KMS-11 (cell line): Measurements from ENCODE around the gene CHST13.

Source experiments
- H2AFZ ChIP-seq: fragments of 200-600 bp; sonication (generic); 2 replicates; pipeline ENCODE4 v1.6.1; 2016; ENCODE audit warnings: antibody characterized with exemption, mixed run types, low read depth
- H3K27ac ChIP-seq: fragments of 200-600 bp; sonication (generic); 2 replicates; pipeline ENCODE4 v1.6.1; 2016; ENCODE audit warnings: mild to moderate bottlenecking, mixed run types
- H3K27me3 ChIP-seq: fragments of 200-600 bp; sonication (generic); 2 replicates; pipeline ENCODE4 v1.6.1; 2017; ENCODE audit warnings: mild to moderate bottlenecking, low read depth, mixed run types, moderate library complexity; ENCODE audit not compliant: insufficient read depth
- H3K36me3 ChIP-seq: fragments of 200-600 bp; sonication (generic); 2 replicates; pipeline ENCODE4 v1.6.1; 2017; ENCODE audit warnings: mild to moderate bottlenecking, mixed run types; ENCODE audit not compliant: insufficient read depth
- H3K4me1 ChIP-seq: fragments of 200-600 bp; sonication (generic); 2 replicates; pipeline ENCODE4 v1.6.1; 2016; ENCODE audit warnings: mild to moderate bottlenecking, low read depth, mixed run types; ENCODE audit not compliant: poor library complexity, severe bottlenecking
- H3K4me2 ChIP-seq: fragments of 200-600 bp; sonication (generic); 2 replicates; pipeline ENCODE4 v1.7.0; 2016; ENCODE audit warnings: mild to moderate bottlenecking, mixed run types
- H3K4me3 ChIP-seq: fragments of 200-600 bp; sonication (generic); IDR thresholded peaks from 2 replicates; pipeline ENCODE4 v1.6.1; 2017; ENCODE audit warnings: low read depth, low read length, mixed read lengths; ENCODE audit not compliant: insufficient read depth
- H3K79me2 ChIP-seq: fragments of 200-600 bp; sonication (generic); 2 replicates; pipeline ENCODE4 v1.6.1; 2016; ENCODE audit warnings: low read depth, mixed run types; ENCODE audit not compliant: insufficient read depth
- H3K9ac ChIP-seq: fragments of 200-600 bp; sonication (generic); 2 replicates; pipeline ENCODE4 v1.6.1; 2016; ENCODE audit warnings: mild to moderate bottlenecking, mixed run types
- H4K20me1 ChIP-seq: fragments of 200-600 bp; sonication (generic); 2 replicates; pipeline ENCODE4 v1.6.1; 2016; ENCODE audit warnings: mild to moderate bottlenecking, mixed run types; ENCODE audit not compliant: insufficient read depth
- CTCF ChIP-seq: fragments of 200-600 bp; sonication (generic); conservative IDR thresholded peaks from 2 replicates; pipeline ENCODE4 v1.6.1; 2017; ENCODE audit warnings: low read depth, mild to moderate bottlenecking, antibody characterized with exemption, low read length, moderate library complexity, mixed read lengths

The CHST13 gene

GRCh38 chr3:126548556-126549466 lies 24.9 kb downstream of the CHST13 start:
- Histone ChIP-seq H4K20me1 (no peaks in the 10 kb centered on the region), H3K4me2 (no peak overlapping the region), H3K79me2 (no peaks in the 10 kb centered on the region), H3K4me1 (no peaks in the 10 kb centered on the region), H3K4me3 (no peak overlapping the region), H3K36me3 (no peaks in the 10 kb centered on the region), H2AFZ (no peak overlapping the region), H3K27me3 (no peaks in the 10 kb centered on the region), H3K27ac (no peak overlapping the region), H3K9ac (no peak overlapping the region)
- TF ChIP-seq CTCF: no peak

- no peak overlapping the region for H2AFZ ChIP-seq
- TF ChIP-seq CTCF: no peak
- no peak overlapping the region for H3K9ac ChIP-seq
- no peaks in the 10 kb centered on the region for H3K79me2 ChIP-seq
- H3K4me3 ChIP-seq: no peak overlapping the region
- H3K36me3 ChIP-seq: no peaks in the 10 kb centered on the region
- H3K27me3 ChIP-seq: no peaks in the 10 kb centered on the region
- no peak overlapping the region for H3K4me2 ChIP-seq
- H4K20me1 ChIP-seq: no peaks in the 10 kb centered on the region
- no peaks in the 10 kb centered on the region for H3K4me1 ChIP-seq
- no peak overlapping the region for H3K27ac ChIP-seq
These were observed 26.0 kb downstream of the CHST13 start for GRCh38 chr3:126549861-126550487.

- Histone ChIP-seq H3K27me3 (no peaks in the 10 kb centered on the region), H3K4me3 (no peak overlapping the region), H3K79me2 (no peaks in the 10 kb centered on the region), H4K20me1 (no peaks in the 10 kb centered on the region), H3K4me1 (no peaks in the 10 kb centered on the region), H2AFZ (no peak overlapping the region), H3K36me3 (no peaks in the 10 kb centered on the region), H3K27ac (no peak overlapping the region), H3K4me2 (no peak overlapping the region), H3K9ac (no peak overlapping the region)
- TF ChIP-seq CTCF: no peak
These were observed 26.6 kb downstream of the CHST13 start for GRCh38 chr3:126550488-126551051.

DNA sequence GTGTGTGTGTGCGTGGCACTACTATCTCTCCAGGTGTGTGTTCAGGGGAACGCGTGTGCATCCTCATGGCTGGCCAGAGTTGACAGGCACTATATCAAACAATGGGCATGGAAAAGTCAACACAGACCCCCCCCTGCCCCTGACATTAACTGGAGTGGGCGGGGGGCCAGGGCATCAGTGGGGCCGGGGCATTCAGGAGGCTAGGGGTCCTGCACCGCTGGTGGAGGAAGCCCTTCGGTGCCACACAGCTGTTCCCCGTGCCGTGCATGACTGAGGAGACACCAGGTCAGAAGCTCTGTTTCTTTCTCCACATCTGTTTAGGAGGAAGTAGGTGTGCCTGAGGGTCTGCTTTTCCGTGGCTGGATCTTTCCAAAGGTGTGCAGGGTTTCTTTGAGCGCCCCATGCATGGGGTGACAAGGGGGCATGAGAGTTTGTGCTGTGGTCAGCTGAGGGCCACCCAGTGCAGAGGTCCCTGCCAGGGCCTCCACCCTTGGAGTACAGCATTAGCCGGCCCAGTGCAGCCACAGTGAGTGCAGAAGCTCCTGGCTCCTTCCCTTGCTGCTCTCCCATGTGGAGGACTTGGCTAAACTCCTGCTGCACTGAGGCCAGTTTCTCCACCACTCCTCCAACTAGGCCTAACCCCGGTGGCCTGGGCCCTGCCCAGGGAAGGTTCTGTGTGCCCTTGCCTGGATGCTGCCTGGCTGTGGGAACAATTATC lies 27.3 kb downstream of the CHST13 start:
- Histone ChIP-seq H3K27me3 (no peaks in the 10 kb centered on the region), H3K36me3 (no peaks in the 10 kb centered on the region), H4K20me1 (no peaks in the 10 kb centered on the region), H3K9ac (no peak overlapping the region), H3K27ac (no peak overlapping the region), H3K4me1 (no peaks in the 10 kb centered on the region), H2AFZ (no peak overlapping the region), H3K4me3 (no peak overlapping the region), H3K79me2 (no peaks in the 10 kb centered on the region), H3K4me2 (no peak overlapping the region)
- TF ChIP-seq CTCF: no peak
